ENCODE measurements around the gene ZNF117. TPM values are rescaled to one million over a fixed set of nuclear protein-coding genes. Genes with fewer than 3 reads are reported as not detected.

Gene ZNF117
- total RNA-seq, 4 donors from 2014 or later = 3.1 to 22.3 (median 6.9) TPM

- DNase-seq = peak; percentile 94 to 98 (median 96)
- TF ChIP-seq CTCF (IDR thresholded peaks at IDR 0.05) (no peak), POLR2A (IDR thresholded peaks at IDR 0.05) (peak; percentile 96 to 97)
- peaks cover 0 to 12% (median 2%) of the 10 kb centered on the region in 4 donors for H3K4me1 ChIP-seq
- no peaks in the 10 kb centered on the region for H3K27me3 ChIP-seq
- peak within 1 kb of the TSS; percentile 57 to 78 (median 68) for H3K4me3 ChIP-seq
- H3K36me3 ChIP-seq = no peaks in the 10 kb centered on the region
- H3K9me3 ChIP-seq = peaks cover 0 to 4% (median 0%) of the 10 kb centered on the region in 4 donors
- peak within 1 kb of the TSS; percentile 78 to 84 (median 82) for H3K27ac ChIP-seq
Observed at GRCh38 chr7:65006094-65006992, 15.5 kb upstream of the ZNF117 start, which contains the start of gene ERV3-1. TSS of gene ERV3-1 (minus strand) at chr7:65006687. CDS start at chr7:64993026, 13,661 bp downstream.

- no peak for DNase-seq
- Histone ChIP-seq H3K4me3 (no peak overlapping the region), H3K27me3 (no peaks in the 10 kb centered on the region), H3K27ac (no peak overlapping the region), H3K36me3 (no peaks in the 10 kb centered on the region), H3K9me3 (peaks cover 0 to 4% (median 0%) of the 10 kb centered on the region in 4 donors), H3K4me1 (peaks cover 0 to 12% (median 2%) of the 10 kb centered on the region in 4 donors)
- TF ChIP-seq CTCF (IDR thresholded peaks at IDR 0.05) (no peak), POLR2A (IDR thresholded peaks at IDR 0.05) (no peak)
Observed at GRCh38 chr7:65004575-65004974, 13.7 kb upstream of the ZNF117 start.

- no peaks in the 10 kb centered on the region for H3K27me3 ChIP-seq
- no peak for DNase-seq
- peaks cover 0 to 5% (median 2%) of the 10 kb centered on the region in 4 donors for H3K9me3 ChIP-seq
- peaks cover 0 to 8% (median 0%) of the 10 kb centered on the region in 3 donors for H3K36me3 ChIP-seq
- no peak overlapping the region for H3K27ac ChIP-seq
- H3K4me3 ChIP-seq = no peak overlapping the region
- no peak for TF ChIP-seq CTCF (IDR thresholded peaks at IDR 0.05)
- no peak for TF ChIP-seq POLR2A (IDR thresholded peaks at IDR 0.05)
- H3K4me1 ChIP-seq = peaks cover 0 to 12% (median 2%) of the 10 kb centered on the region in 4 donors
Observed at GRCh38 chr7:65002972-65003585, 12.2 kb upstream of the ZNF117 start.

- Histone ChIP-seq H3K27me3 (no peaks in the 10 kb centered on the region), H3K9me3 (peaks cover 0 to 9% (median 3%) of the 10 kb centered on the region in 4 donors), H3K36me3 (peaks cover 0 to 8% (median 0%) of the 10 kb centered on the region in 3 donors), H3K27ac (no peak overlapping the region), H3K4me3 (no peak overlapping the region), H3K4me1 (peaks cover 0 to 12% (median 2%) of the 10 kb centered on the region in 4 donors)
- no peak for TF ChIP-seq POLR2A (IDR thresholded peaks at IDR 0.05)
- no peak for TF ChIP-seq CTCF (IDR thresholded peaks at IDR 0.05)
- DNase-seq = no peak
Observed at GRCh38 chr7:65001291-65001814, 10.5 kb upstream of the ZNF117 start.

- H3K4me3 ChIP-seq = no peak overlapping the region
- H3K4me1 ChIP-seq = no peaks in the 10 kb centered on the region
- peaks cover 0 to 8% (median 0%) of the 10 kb centered on the region in 3 donors for H3K36me3 ChIP-seq
- DNase-seq = no peak
- no peaks in the 10 kb centered on the region for H3K27me3 ChIP-seq
- TF ChIP-seq POLR2A (IDR thresholded peaks at IDR 0.05) (no peak), CTCF (IDR thresholded peaks at IDR 0.05) (no peak)
- H3K9me3 ChIP-seq = peaks cover 0 to 23% (median 10%) of the 10 kb centered on the region in 4 donors
- no peak overlapping the region for H3K27ac ChIP-seq
Observed at GRCh38 chr7:64999165-65000004, 8.5 kb upstream of the ZNF117 start.

Data from Peyer's patch (tissue), 4 donors.